Fibroblast of lung (primary cell): Measurements from ENCODE around the gene TASP1. TPM values are rescaled to one million over a fixed set of nuclear protein-coding genes. Genes with fewer than 3 reads are reported as not detected.

Source experiments
- DNase-seq, 2 donors: peaks; one replicate each; pipeline versions ENCODE4 v3.0.0 to v3.0.0-alpha.2; 2010; ENCODE audit warnings: low read depth in 2 of 2
- H2AFZ ChIP-seq: 2 replicates; pipeline ENCODE4 v1.5.1; 2012; ENCODE audit warnings: low read length, control low read depth, inconsistent platforms
- H3K27ac ChIP-seq: 2 replicates; pipeline ENCODE4 v1.5.1; 2011; ENCODE audit warnings: low read length, control low read depth; ENCODE audit not compliant: insufficient read depth
- H3K27me3 ChIP-seq: 2 replicates; pipeline ENCODE4 v1.5.1; 2011; ENCODE audit warnings: mild to moderate bottlenecking, low read length; ENCODE audit not compliant: control insufficient read depth, insufficient read depth
- H3K36me3 ChIP-seq: 2 replicates; pipeline ENCODE4 v1.5.1; 2011; ENCODE audit warnings: low read length; ENCODE audit not compliant: control insufficient read depth, insufficient read depth
- H3K4me1 ChIP-seq: 2 replicates; pipeline ENCODE4 v1.5.1; 2011; ENCODE audit warnings: low read length; ENCODE audit not compliant: control insufficient read depth, insufficient read depth; ENCODE audit errors: extremely low read depth
- H3K4me2 ChIP-seq: 2 replicates; pipeline ENCODE4 v1.5.1; 2011; ENCODE audit warnings: low read length, control low read depth; ENCODE audit not compliant: insufficient read depth; ENCODE audit errors: extremely low read depth
- H3K4me3 ChIP-seq, 4 experiments: fragments of 200-600 bp in 1 of 4; sonication (generic) in 1 of 4; replicated peaks in 1 of 4; 2 replicates each; pipeline ENCODE4 v1.5.1; 2011 to 2016; ENCODE audit warnings: low read length in 4 of 4, low read depth in 3 of 4, mild to moderate bottlenecking in 3 of 4, control low read depth in 2 of 4, inconsistent platforms in 1 of 4, mixed read lengths in 1 of 4; ENCODE audit not compliant: insufficient read depth in 1 of 4; ENCODE audit errors: control extremely low read depth in 1 of 4
- H3K79me2 ChIP-seq: 2 replicates; pipeline ENCODE4 v1.5.1; 2012; ENCODE audit warnings: mild to moderate bottlenecking, low read length, inconsistent platforms; ENCODE audit not compliant: control insufficient read depth, insufficient read depth
- H3K9ac ChIP-seq: 2 replicates; pipeline ENCODE4 v1.5.1; 2011; ENCODE audit warnings: mild to moderate bottlenecking, low read length, control low read depth; ENCODE audit not compliant: insufficient read depth
- H3K9me3 ChIP-seq: 2 replicates; pipeline ENCODE4 v1.5.1; 2012; ENCODE audit warnings: low read depth, low read length; ENCODE audit not compliant: control insufficient read depth, insufficient read depth
- H4K20me1 ChIP-seq: 2 replicates; pipeline ENCODE4 v1.5.1; 2011; ENCODE audit warnings: low read length; ENCODE audit not compliant: control insufficient read depth, insufficient read depth; ENCODE audit errors: extremely low read depth
- CTCF ChIP-seq, 2 donors: IDR thresholded peaks in 1 of 2; conservative IDR thresholded peaks in 1 of 2; 1 replicate in 1 of 2; 2 replicates in 1 of 2; pipeline ENCODE4 v1.5.1; 2011 to 2012; ENCODE audit warnings: low read length in 2 of 2, control low read depth in 1 of 2, inconsistent platforms in 1 of 2, low read depth in 1 of 2, mild to moderate bottlenecking in 1 of 2
- EZH2 ChIP-seq: IDR thresholded peaks from 2 replicates; pipeline ENCODE4 v1.5.1; 2012; ENCODE audit warnings: low read length, control low read depth, mild to moderate bottlenecking; ENCODE audit errors: missing control alignments
- polyA plus RNA-seq, 2 donors: library from polyadenylated mRNA; depleted of rRNA in 1 of 2; stranded (reverse) in 1 of 2; unstranded in 1 of 2; fragments of >200 nt; gene quantifications; 2 replicates each; pipeline ENCODE4 v1.2.1, GENCODE V29; 2011 to 2012; ENCODE audit warnings: missing spikeins in 1 of 2
- total RNA-seq: library from RNA; depleted of rRNA; stranded (reverse); fragments of >200 nt; gene quantifications from 2 replicates; pipeline ENCODE4 v1.2.1, GENCODE V29; 2014

The TASP1 gene
- total and polyA plus RNA-seq, 2 donors (not counting 1 experiment from before 2014, with no cell fraction given) = 6.3 to 13.6 TPM

- Histone ChIP-seq H3K79me2 (no peaks in the 10 kb centered on the region), H4K20me1 (no peaks in the 10 kb centered on the region), H3K4me1 (no peaks in the 10 kb centered on the region), H3K27me3 (no peaks in the 10 kb centered on the region), H3K36me3 (no peaks in the 10 kb centered on the region), H3K4me2 (peak overlapping the region; percentile 23), H3K9ac (no peak overlapping the region), H3K4me3 (peak overlapping the region in 2 of 4 experiments; percentile 5 to 39), H2AFZ (no peak overlapping the region), H3K9me3 (no peaks in the 10 kb centered on the region), H3K27ac (no peak overlapping the region)
- DNase-seq = peak; percentile 4 to 59
- no peak for TF ChIP-seq CTCF (conservative IDR thresholded peaks at IDR 0.05 in 1 of 2, IDR thresholded peaks at IDR 0.05 in 1 of 2; ENCODE audit: low read depth in 1 of 2, low read length in 2 of 2)
- no peak for TF ChIP-seq EZH2
Measured at GRCh38 chr20:13348311-13349234, 290.2 kb downstream of the TASP1 start.

DNA sequence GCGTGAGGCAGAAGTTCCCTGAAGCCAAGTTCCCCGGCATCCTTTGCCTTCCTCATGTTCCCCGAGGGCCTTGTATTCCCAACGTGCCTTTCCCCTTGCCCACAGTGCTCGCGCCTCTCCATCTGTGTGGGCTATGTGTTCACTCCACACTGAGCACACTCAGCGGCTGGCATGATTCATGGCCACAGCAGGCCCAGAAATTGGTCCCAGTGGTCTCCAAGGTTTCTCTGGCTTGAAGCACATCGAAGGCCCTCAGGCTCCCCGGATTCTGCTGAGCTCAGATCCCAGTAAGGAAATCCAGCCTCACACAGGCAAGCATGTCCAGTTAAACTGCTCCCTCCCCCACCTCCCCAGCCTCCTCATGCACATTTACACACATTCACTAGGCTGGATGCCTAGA lies 294.1 kb downstream of the TASP1 start:
- no peaks in the 10 kb centered on the region for H3K27me3 ChIP-seq

More for the DNA sequence above, 294.1 kb downstream of the TASP1 start:
- no peaks in the 10 kb centered on the region for H4K20me1 ChIP-seq
- H3K79me2 ChIP-seq = no peaks in the 10 kb centered on the region
- H3K4me3 ChIP-seq = no peak overlapping the region
- H3K27ac ChIP-seq = no peak overlapping the region
- no peak overlapping the region for H2AFZ ChIP-seq
- no peaks in the 10 kb centered on the region for H3K9me3 ChIP-seq
- H3K36me3 ChIP-seq = no peaks in the 10 kb centered on the region
- no peak overlapping the region for H3K9ac ChIP-seq
- TF ChIP-seq CTCF (conservative IDR thresholded peaks at IDR 0.05 in 1 of 2, IDR thresholded peaks at IDR 0.05 in 1 of 2; ENCODE audit: low read depth in 1 of 2, low read length in 2 of 2) (no peak), EZH2 (no peak)
- H3K4me1 ChIP-seq = no peaks in the 10 kb centered on the region
- DNase-seq = no peak
- H3K4me2 ChIP-seq = no peak overlapping the region
